Measurements from ENCODE around the gene NDUFV1. TPM values are rescaled to one million over a fixed set of nuclear protein-coding genes. Genes with fewer than 3 reads are reported as not detected.
A peak's percentile ranks its signal among the peaks of the same experiment; 100 is the strongest.

Gene NDUFV1
- polyA plus RNA-seq, 2 of the 4 experiments (the other 2 are of a cell fraction), result 95.1 to 163 TPM

GRCh38 chr11:67640021-67640757 lies 33.5 kb downstream of the NDUFV1 start:
- ChIA-PET CTCF (interaction anchor here (0.6 to 6.0 kb wide), 10 partner anchors 8 to 161 kb away, joined by 3 to 29 read pairs (median 4); partner anchors contain the start of genes ACY3 and NUDT8), POLR2A (no interaction called here)
- H3K4me3 ChIP-seq, result no peak overlapping the region
- H3K4me1 ChIP-seq, result no peaks in the 10 kb centered on the region
- H3K27ac ChIP-seq, result no peak overlapping the region
- ATAC-seq (peak; percentile 78 to 93), FAIRE-seq (no peak), DNase-seq (ENCODE audit: low read depth in 1 of 2, low spot score in 1 of 2) (peak; percentile 71 to 77)
- peaks cover 8% of the 10 kb centered on the region; the same call in 2 of the 3 replicates for H3K9me3 ChIP-seq
- WGBS (ENCODE audit: missing lambda C conversion rate), result 43% methylated on average over 16 of the region's 23 CpGs
- TF ChIP-seq PBX3 (IDR thresholded peaks at IDR 0.05) (no peak), FOXS1 (CRISPR knock-in tag; IDR thresholded peaks at IDR 0.05) (no peak), CHD4 (IDR thresholded peaks at IDR 0.05; ENCODE audit: borderline replicate concordance) (no peak), USF2 (IDR thresholded peaks at IDR 0.05) (peak; percentile 15; the same call in 1 of the 2 replicates), NR3C1 (IDR thresholded peaks at IDR 0.05) (no peak), SMC3 (IDR thresholded peaks at IDR 0.05) (peak; percentile 65), NPAS2 (CRISPR knock-in tag; IDR thresholded peaks at IDR 0.05; ENCODE audit: borderline replicate concordance) (no peak), HOXB13 (CRISPR knock-in tag; IDR thresholded peaks at IDR 0.05; ENCODE audit: low read depth) (no peak), JUNB (IDR thresholded peaks at IDR 0.05) (no peak), BHLHE40 (IDR thresholded peaks at IDR 0.05; ENCODE audit: low read depth, low read length) (peak; percentile 65), ATOH8 (CRISPR knock-in tag; IDR thresholded peaks at IDR 0.05; ENCODE audit: low read depth) (no peak), E2F6 (IDR thresholded peaks at IDR 0.05; ENCODE audit: borderline replicate concordance, low read depth) (peak; percentile 99), HMGXB4 (CRISPR knock-in tag; IDR thresholded peaks at IDR 0.05; ENCODE audit: borderline replicate concordance) (no peak), CHD2 (IDR thresholded peaks at IDR 0.05; ENCODE audit: low read length, partially characterized antibody) (no peak), EHF (CRISPR knock-in tag; IDR thresholded peaks at IDR 0.05) (no peak), ELK1 (IDR thresholded peaks at IDR 0.05; ENCODE audit: low read depth, low read length) (no peak), REST (IDR thresholded peaks at IDR 0.05) (no peak), MAFK (IDR thresholded peaks at IDR 0.05; ENCODE audit: partially characterized antibody) (no peak), RARB (CRISPR knock-in tag; IDR thresholded peaks at IDR 0.05) (no peak), MYC (IDR thresholded peaks at IDR 0.05; ENCODE audit: borderline replicate concordance, low read length) (no peak), RAD21 (conservative IDR thresholded peaks at IDR 0.05 in 1 of 2, IDR thresholded peaks at IDR 0.05 in 1 of 2) (peak; percentile 45 to 54), MAX (IDR thresholded peaks at IDR 0.05) (peak; percentile 96), SREBF2 (IDR thresholded peaks at IDR 0.05) (no peak), CTCF (IDR thresholded peaks at IDR 0.05) (peak; percentile 61), POLR2AphosphoS2 (conservative IDR thresholded peaks at IDR 0.05; ENCODE audit: low read length) (no peak)
- H3K4me2 ChIP-seq, result no peak overlapping the region
